PC-9 (cell line): ENCODE results near the gene BCL11B.

Experiments
- EZH2 ChIP-seq: fragments of 200-600 bp; sonication (generic); IDR thresholded peaks from 2 replicates; pipeline ENCODE4 v1.8.0; 2017; ENCODE audit warnings: antibody characterized with exemption, low read depth
- TF ChIP-seq, protein P1 (sequence below): fragments of 200-600 bp; sonication (generic); conservative IDR thresholded peaks from 2 replicates; pipeline ENCODE4 v1.6.1; 2017; ENCODE audit warnings: mixed run types, antibody characterized with exemption, mild to moderate bottlenecking, moderate library complexity

DNA sequence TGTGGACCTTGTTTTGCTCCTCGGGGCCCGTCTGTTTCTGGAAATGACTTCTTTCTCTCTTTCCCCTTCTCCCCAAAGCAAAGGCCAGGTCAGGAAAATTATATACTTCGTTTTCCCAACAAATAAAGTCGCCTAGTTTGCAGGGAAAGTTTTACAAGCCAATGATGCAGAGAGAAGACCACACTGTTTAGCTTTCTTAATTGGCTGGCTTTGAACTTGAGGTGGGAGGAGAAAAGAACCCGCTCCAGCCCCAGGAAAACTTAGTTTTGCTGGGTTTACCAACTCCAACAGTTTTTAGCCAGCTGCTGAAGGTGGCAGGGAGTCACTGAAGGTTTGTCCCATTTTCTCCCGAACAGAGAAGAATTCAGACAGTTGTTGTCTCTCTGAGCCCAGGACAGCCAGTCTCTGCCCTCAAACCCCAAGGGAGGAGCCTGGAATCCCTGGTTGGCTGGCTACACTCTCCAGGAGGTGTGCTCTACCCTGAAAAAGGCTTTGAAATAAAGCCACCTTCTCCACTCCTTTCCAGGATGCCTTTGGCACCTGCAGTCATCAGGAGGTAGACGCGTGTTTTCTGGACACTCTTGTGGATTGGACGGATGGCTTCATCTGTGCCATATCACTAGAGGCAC, 24.8 kb downstream of the BCL11B start:
- TF ChIP-seq, protein P1, sequence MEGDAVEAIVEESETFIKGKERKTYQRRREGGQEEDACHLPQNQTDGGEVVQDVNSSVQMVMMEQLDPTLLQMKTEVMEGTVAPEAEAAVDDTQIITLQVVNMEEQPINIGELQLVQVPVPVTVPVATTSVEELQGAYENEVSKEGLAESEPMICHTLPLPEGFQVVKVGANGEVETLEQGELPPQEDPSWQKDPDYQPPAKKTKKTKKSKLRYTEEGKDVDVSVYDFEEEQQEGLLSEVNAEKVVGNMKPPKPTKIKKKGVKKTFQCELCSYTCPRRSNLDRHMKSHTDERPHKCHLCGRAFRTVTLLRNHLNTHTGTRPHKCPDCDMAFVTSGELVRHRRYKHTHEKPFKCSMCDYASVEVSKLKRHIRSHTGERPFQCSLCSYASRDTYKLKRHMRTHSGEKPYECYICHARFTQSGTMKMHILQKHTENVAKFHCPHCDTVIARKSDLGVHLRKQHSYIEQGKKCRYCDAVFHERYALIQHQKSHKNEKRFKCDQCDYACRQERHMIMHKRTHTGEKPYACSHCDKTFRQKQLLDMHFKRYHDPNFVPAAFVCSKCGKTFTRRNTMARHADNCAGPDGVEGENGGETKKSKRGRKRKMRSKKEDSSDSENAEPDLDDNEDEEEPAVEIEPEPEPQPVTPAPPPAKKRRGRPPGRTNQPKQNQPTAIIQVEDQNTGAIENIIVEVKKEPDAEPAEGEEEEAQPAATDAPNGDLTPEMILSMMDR: no peak
- TF ChIP-seq EZH2: no peak
